Myocyte (in vitro differentiated cells): Measurements from ENCODE around the gene NUP43. TPM values are rescaled to one million over a fixed set of nuclear protein-coding genes. Genes with fewer than 3 reads are reported as not detected.
"Not testable (repeated sequence)": the region's sequence is repeated elsewhere in the genome, so short reads cannot be mapped to it uniquely, and the experiment has no call there.

Source experiments
- DNase-seq: peaks from one replicate; pipeline ENCODE4 v3.0.0-alpha.2; 2012; ENCODE audit warnings: low read depth
- total RNA-seq: library from RNA; depleted of rRNA; stranded (reverse); fragments of >200 nt; gene quantifications from 2 replicates; pipeline ENCODE4 v1.2.3, GENCODE V29; 2014

The NUP43 gene
- total RNA-seq, 1 donor from 2014 or later, result 33.2 TPM

DNA sequence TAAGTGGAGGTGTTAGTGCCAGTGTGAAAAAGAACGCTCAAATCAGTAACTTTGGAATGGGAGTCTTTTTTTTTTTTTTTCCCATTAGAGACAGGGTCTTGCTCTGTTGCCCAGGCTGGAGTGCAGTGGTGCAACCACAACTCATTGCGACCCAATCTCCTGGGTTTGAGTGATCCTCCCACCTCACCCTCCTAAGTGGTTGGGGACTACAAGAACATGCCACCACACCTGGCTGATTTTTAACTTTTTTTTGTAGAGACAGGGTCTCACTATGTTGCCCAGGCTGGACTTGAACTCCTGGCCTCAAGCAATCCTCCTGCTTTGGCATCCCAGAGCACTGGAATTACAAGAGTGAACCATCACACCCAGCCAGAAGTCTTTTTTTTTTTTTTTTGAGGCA is 48.2 kb downstream of the NUP43 start:
- no peak for DNase-seq

DNA sequence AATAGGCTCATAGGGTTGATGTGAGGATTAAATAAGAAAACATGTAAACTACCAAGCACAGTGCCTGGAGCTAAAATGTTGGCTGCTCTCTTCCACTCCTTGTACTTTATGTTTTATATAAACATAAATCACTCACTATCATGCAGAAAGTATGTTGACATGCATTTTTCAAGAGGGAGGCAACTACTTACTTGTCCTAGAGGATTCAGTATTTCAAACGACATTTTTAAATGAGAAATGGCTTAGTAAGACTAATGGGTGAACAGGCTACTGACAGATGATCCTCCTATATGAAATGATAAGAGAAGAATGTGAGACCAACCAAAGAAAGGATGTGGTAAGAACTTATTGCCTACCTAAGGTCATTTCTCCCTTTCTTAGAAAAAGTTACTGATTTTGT is 49.4 kb downstream of the NUP43 start:
- no peak for DNase-seq

DNA sequence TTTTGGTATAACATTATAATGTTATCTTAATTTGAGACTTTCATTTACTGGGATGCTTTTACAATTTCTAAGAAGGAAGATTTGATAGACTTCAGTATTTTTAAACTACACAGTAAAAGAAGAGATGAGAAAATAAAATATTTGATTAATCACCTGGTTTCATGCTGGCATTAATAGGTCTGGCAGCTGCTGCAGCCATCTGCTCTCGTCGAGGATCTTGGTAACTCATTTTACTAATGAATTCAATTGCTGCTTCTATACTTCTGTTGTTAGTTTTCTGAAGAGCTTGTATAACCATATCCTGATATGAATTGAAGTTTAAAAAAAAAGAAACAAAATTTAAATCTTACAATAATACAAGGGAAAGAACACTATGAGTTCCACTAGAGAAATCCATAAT is 51.4 kb downstream of the NUP43 start:
- no peak for DNase-seq

DNA sequence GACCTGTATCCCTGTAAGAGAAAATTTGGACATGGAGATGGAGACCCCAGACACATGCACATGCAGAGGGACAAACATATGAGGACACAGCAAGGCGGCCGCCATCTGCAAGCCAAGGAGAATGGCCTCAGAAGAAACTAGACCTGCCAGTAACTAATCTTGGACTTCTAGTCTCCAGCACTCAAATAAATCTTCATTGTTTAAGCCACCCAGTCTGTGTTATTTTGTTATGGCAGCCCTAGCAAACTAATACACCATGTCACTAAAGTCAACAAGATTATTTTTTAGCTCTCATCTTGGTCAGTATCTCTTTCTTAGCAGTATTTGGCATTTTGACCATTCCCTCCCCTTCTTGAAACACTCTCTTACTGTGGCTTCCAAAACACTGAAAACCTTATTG is 55.1 kb downstream of the NUP43 start:
- no peak for DNase-seq

DNA sequence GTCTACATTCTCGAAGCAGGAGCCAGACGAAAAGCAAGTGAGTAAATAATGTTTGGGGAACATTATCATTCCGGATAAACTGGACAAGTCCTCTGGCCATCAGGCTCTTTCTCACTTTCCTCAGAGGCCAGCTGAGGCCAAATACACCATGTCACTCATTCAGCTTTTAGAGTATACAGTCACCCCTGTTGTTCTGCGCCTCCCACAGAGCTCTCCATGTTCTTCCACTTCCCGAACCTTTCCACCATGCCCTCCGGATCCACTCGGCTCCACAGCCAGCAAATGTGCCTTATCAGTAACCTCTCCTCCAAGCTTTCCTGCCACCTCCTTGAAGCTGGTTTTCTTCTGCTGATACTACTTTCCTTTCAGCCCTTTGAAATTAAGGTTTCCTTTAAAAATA is 60.1 kb downstream of the NUP43 start:
- DNase-seq, result no peak

DNA sequence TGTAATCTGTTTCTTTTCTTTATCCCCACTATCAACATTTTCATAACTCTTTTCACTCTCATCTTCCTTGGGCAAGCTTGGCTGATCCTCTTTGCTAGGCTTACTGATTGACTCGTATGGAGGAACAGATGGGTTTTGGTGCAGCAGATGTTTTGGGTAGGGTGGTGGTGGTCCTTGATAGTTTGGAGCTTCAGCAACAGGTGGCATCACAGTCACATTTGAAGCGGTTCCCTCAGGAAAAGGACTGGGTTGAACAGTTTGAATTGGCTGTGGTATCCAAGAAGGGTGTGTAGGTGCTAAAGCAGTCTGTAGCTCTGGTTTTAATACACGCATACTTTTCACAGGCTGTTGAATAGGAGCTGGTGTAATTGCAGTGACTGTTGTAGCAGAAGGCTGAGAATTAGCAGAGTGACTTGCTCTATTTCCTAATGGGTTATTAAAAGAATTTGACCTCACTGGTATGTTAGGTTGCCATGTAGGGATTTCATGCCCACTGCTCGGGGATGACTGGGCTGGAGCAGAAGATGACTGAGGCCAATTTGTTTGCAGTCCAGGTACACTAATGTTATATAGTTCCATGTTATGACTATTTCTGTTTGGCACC is 63.0 kb downstream of the NUP43 start:
- peak; percentile 81 for DNase-seq

DNA sequence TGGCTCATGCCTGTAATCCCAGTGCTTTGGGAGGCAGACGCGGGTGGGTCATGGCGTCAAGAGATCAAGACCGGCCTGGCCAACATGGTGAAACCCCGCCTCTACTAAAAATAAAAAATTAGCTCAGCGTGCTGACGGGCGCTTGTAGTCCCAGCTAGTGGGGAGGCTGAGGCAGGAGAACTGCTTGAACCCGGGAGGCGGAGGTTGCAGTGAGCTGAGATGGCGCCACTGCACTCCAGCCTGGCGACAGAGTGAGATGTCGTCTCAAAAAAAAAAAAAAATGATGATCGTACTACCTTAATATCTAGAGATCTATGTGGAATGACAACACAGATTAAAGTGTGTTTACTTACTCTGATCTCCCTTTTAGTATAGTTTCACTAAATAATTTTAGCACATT is 64.5 kb downstream of the NUP43 start:
- not testable (repeated sequence) for DNase-seq

DNA sequence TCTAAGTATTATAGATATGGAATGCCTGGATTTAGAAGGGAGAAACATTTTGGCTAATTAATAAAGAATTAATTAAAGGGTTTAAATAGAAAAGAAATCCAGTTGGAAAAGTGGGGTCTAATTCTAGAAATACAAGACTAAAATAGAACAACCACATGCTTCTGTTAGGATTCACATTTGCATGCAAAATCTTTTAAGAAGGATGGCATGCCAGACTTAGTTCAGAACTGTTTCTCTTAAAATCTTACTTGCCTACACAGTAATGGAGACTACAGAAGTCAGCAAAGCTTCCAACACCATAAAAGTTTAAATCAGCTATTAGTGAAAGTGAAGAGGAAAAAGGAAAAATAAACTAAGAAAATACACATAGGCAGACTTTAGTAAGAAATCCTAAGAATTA is 65.1 kb downstream of the NUP43 start:
- DNase-seq, result peak; percentile 17

DNA sequence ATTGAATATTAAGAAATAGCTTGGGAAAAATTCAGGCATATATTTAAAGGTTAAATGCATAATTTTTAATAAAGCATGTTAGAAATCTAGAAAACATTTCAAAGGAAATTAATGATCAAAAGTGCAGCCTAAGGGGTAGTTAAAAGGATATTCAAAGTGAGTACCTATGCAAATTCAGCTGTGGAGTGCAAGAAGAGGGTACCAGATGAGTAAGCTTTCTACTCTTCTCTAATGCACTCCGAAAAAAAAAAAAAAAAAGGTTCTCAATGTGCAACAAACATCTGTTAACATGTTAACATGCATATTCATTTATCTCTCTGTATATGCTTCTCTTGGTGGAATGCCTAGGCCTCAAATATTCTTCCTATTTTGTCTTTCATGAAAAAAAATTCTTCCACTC is 65.8 kb downstream of the NUP43 start:
- no peak for DNase-seq

Other genes starting within 250 kb of the NUP43 start
- gene PPIL4, start 200.5 kb downstream of the NUP43 start, total RNA-seq, result 39.4 and 41.9 TPM in 2 replicates
- gene GINM1, start 180.2 kb downstream of the NUP43 start, total RNA-seq, result 39.8 and 42.0 TPM in 2 replicates
- gene KATNA1, start 97.8 kb downstream of the NUP43 start, total RNA-seq, result 17.3 and 17.9 TPM in 2 replicates
- gene LATS1, start 28.4 kb downstream of the NUP43 start, total RNA-seq, result 13.5 and 13.8 TPM in 2 replicates
- gene PCMT1, start 3.2 kb upstream of the NUP43 start, total RNA-seq, result 114 and 213 TPM in 2 replicates
- gene LRP11, start 117.8 kb upstream of the NUP43 start, total RNA-seq, result 53.2 and 62.7 TPM in 2 replicates
- gene RAET1E, start 151.6 kb upstream of the NUP43 start, total RNA-seq, result 4.1 and 6.8 TPM in 2 replicates
- gene RAET1G, start 176.6 kb upstream of the NUP43 start, total RNA-seq, result not detected in 2 replicates
- 5.8 and 6.6 TPM in 2 replicates for gene ULBP2, start 195.5 kb upstream of the NUP43 start, total RNA-seq
- 0.16 and 0.26 TPM in 2 replicates for gene ULBP1, start 217.4 kb upstream of the NUP43 start, total RNA-seq